Type B pancreatic cell (in vitro differentiated cells): ENCODE data around the gene OR6K2. TPM values are rescaled to one million over a fixed set of nuclear protein-coding genes. Genes with fewer than 3 reads are reported as not detected.

Experiments
- DNase-seq: peaks from one replicate; pipeline ENCODE4 v3.0.0; 2021; ENCODE audit warnings: mixed read lengths; ENCODE audit not compliant: unreplicated experiment; ENCODE audit errors: extremely low spot score
- H3K27ac Mint-ChIP-seq: 2 replicates; pipeline ENCODE4 v1.8.0; 2021; ENCODE audit warnings: mild to moderate bottlenecking, mixed read lengths
- H3K27me3 Mint-ChIP-seq: 2 replicates; pipeline ENCODE4 v1.8.0; 2021; ENCODE audit warnings: mixed read lengths
- H3K36me3 Mint-ChIP-seq: 2 replicates; pipeline ENCODE4 v1.8.0; 2021; ENCODE audit warnings: mixed read lengths
- H3K4me1 Mint-ChIP-seq: one replicate; pipeline ENCODE4 v1.8.0; 2021; ENCODE audit warnings: mixed read lengths; ENCODE audit not compliant: unreplicated experiment
- H3K4me3 Mint-ChIP-seq: 2 replicates; pipeline ENCODE4 v1.8.0; 2021; ENCODE audit warnings: mild to moderate bottlenecking, mixed read lengths
- H3K9me3 Mint-ChIP-seq: 2 replicates; pipeline ENCODE4 v1.8.0; 2021; ENCODE audit warnings: mixed read lengths
- total RNA-seq: library from RNA; stranded (reverse); gene quantifications from 2 replicates; pipeline ENCODE4 v1.2.1, GENCODE V29; 2021; ENCODE audit warnings: low replicate concordance
- TF ChIP-seq, protein P1 (sequence below): fragments of 200-600 bp; sonication (generic); conservative IDR thresholded peaks from 2 replicates; pipeline ENCODE4 v1.5.0; 2021; ENCODE audit warnings: antibody characterized with exemption, mild to moderate bottlenecking

The OR6K2 gene
- total RNA-seq, 1 donor from 2014 or later: not detected

DNA sequence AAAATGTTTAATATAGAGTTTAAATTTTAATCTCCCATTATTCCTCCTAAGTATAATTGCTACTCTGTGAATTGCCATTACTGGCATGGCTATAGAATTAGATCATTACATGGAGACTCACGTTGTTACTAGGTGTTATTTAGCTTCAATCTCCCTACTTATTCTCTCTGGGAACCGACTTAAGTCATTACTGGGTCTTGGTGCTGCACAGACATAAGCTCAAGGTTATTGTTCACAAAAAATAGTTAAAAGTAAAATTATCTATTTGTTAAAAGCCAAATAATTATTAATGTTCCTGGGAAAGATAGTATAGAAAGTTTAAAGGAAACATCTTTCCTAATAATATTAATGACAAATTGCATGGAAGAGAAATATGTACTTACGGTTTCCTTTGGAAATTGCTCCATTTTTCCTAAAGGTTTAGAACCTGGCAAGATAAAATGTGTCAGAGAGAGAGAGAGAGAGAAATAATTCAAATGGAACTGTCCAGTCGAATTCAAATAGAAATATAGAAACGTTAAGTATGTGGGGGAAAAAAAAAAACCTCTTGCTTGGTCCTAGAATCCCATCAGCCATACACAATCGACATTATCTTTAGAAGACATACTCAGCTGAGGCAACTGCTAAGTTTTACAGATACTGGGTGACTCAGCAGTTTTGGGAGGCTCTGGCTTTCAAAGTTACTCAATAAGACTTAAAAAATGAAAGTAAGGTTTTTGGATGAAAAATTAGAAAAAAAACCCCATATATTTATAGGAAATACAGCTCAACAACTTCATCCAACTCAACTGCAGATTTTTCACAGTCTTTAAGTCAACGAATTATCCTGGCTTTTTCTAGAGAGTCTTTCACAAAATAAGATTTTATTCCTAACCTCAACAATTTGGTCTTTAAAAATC lies 14.1 kb downstream of the OR6K2 start, which contains the start of gene SPTA1:
TSS of gene SPTA1 (minus strand) at position 605 of the 899 bp plus-strand sequence. CDS start at position 407, 198 bp downstream.
- TF ChIP-seq, protein P1, sequence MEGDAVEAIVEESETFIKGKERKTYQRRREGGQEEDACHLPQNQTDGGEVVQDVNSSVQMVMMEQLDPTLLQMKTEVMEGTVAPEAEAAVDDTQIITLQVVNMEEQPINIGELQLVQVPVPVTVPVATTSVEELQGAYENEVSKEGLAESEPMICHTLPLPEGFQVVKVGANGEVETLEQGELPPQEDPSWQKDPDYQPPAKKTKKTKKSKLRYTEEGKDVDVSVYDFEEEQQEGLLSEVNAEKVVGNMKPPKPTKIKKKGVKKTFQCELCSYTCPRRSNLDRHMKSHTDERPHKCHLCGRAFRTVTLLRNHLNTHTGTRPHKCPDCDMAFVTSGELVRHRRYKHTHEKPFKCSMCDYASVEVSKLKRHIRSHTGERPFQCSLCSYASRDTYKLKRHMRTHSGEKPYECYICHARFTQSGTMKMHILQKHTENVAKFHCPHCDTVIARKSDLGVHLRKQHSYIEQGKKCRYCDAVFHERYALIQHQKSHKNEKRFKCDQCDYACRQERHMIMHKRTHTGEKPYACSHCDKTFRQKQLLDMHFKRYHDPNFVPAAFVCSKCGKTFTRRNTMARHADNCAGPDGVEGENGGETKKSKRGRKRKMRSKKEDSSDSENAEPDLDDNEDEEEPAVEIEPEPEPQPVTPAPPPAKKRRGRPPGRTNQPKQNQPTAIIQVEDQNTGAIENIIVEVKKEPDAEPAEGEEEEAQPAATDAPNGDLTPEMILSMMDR: no peak
- Mint-ChIP-seq H3K9me3 (no peaks in the 10 kb centered on the region), H3K36me3 (no peaks in the 10 kb centered on the region), H3K4me3 (no peak within 1 kb of the TSS), H3K4me1 (no peaks in the 10 kb centered on the region), H3K27ac (no peak within 1 kb of the TSS), H3K27me3 (peaks cover 6% of the 10 kb centered on the region)
- no peak for DNase-seq

DNA sequence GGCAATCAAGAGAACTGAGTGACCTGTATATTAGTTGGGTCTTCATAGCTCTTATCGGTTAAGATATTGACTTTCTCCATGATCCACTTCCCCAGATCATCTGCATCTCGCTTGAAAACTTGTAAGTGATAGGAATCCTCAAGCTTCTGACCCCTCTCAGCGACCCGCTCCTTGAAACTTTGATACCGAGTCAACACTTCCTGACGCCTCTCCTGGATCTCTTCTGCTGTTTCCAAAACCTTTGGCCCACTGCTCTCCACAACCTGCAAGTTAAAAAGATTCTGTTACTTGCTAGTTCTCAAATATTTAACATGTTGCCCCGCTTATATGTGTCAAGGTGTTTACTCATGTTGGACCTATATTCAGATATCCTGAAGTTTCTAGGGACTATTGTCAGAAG lies 15.4 kb downstream of the OR6K2 start:
- Mint-ChIP-seq H3K4me1 (no peaks in the 10 kb centered on the region), H3K9me3 (no peaks in the 10 kb centered on the region), H3K4me3 (no peak overlapping the region), H3K36me3 (no peaks in the 10 kb centered on the region), H3K27ac (no peak overlapping the region), H3K27me3 (peaks cover 6% of the 10 kb centered on the region)
- DNase-seq: no peak
- TF ChIP-seq, protein P1: no peak

DNA sequence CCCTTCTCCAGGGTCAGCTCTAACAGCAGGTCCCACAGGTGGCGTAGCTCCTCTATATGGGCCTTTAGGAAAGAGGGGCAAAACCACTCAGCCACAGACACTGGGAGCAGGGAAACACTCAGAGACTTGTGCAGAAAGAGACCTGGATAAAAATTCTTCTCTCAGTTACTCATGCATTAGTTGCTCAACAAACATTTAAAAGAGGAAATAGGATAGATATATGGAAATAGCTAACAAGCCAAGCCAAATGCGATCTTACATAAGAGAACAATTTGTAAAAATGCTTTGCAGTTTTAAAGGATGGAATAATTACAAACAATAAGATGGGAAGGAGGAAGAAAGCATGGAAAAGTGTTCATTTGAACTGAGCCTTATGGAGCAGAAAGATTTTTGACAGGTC lies 18.8 kb downstream of the OR6K2 start:
- TF ChIP-seq, protein P1: no peak
- Mint-ChIP-seq H3K27ac (no peak overlapping the region), H3K27me3 (peaks cover 6% of the 10 kb centered on the region), H3K4me1 (no peaks in the 10 kb centered on the region), H3K4me3 (no peak overlapping the region), H3K36me3 (no peaks in the 10 kb centered on the region), H3K9me3 (no peaks in the 10 kb centered on the region)
- DNase-seq: no peak

DNA sequence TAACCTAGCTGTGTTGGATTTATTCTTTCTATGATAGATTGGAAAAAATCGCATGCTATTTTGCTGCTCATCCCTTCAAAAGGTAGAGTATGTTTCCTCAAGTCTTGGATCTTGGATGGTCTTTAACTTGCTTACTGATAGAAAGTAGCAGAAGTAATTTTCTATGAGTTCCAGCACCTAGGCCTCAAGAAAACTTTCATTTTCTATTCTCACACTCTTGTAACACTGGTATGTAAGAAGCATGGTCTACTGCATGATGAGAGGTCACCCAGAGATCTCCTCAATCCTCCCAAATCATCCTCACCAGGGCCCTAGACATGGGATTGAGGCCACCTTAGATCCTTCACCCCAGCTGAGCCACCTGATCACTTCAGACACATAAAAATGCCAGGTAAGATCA lies 21.2 kb downstream of the OR6K2 start:
- no peaks in the 10 kb centered on the region for H3K4me1 Mint-ChIP-seq
- TF ChIP-seq, protein P1: no peak
- H3K9me3 Mint-ChIP-seq: no peaks in the 10 kb centered on the region
- no peak overlapping the region for H3K4me3 Mint-ChIP-seq
- no peak overlapping the region for H3K27ac Mint-ChIP-seq
- H3K36me3 Mint-ChIP-seq: no peaks in the 10 kb centered on the region
- H3K27me3 Mint-ChIP-seq: peaks cover 6% of the 10 kb centered on the region
- no peak for DNase-seq

DNA sequence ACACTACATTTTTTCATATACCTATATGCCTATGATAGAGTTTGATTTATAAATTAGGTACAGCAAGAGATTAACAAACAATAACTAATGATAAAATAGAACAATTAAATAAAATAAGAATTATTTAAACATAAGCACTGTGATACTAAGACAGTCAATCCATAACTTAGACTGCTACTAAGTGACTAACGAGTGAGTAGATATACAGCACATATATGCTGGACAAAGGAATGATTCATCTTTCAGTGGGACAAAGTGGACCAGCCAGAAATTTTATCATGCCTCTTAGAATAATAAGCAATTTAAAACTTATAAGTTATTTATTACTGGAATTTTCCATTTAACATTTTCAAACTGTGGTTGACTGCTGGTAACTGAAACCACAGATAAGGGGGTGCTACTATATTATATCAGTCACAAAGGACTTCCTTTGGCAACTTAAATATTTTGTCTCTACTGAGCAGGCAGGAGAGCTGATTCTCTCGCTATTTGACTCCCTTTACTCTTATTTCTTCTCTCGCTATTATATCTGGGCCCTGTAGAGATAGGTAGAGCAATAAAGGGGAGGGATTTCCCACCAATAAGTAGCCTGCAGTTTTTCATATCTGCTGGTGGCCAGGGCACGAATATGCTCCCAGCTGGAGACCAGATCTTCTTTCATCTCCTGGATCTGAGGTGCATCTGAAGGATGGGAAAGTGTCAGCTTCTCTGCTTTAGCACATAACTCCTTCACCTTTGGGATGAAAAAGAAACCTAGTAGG lies 24.7 kb downstream of the OR6K2 start:
- Mint-ChIP-seq H3K27me3 (no peaks in the 10 kb centered on the region), H3K27ac (no peak overlapping the region), H3K9me3 (no peaks in the 10 kb centered on the region), H3K36me3 (no peaks in the 10 kb centered on the region), H3K4me1 (no peaks in the 10 kb centered on the region), H3K4me3 (no peak overlapping the region)
- DNase-seq: no peak
- TF ChIP-seq, protein P1: no peak
